ENCODE data around the gene CUEDC1.
A peak's percentile ranks its signal among the peaks of the same experiment; 100 is the strongest.

The CUEDC1 gene

GRCh38 chr17:57874058-57874419 is 81.2 kb downstream of the CUEDC1 start:
- no peak for DNase-seq

GRCh38 chr17:57873261-57874057 is 81.8 kb downstream of the CUEDC1 start:
- no peak for DNase-seq

GRCh38 chr17:57872536-57872935 is 82.7 kb downstream of the CUEDC1 start:
- DNase-seq = no peak

- no peak for DNase-seq
These were observed 83.3 kb downstream of the CUEDC1 start for GRCh38 chr17:57871863-57872262.

- no peak for DNase-seq
These were observed 84.1 kb downstream of the CUEDC1 start for GRCh38 chr17:57871155-57871554.

GRCh38 chr17:57870283-57870635 is 85.0 kb downstream of the CUEDC1 start:
- no peak for DNase-seq

GRCh38 chr17:57869617-57870282 is 85.5 kb downstream of the CUEDC1 start:
- peak; percentile 2 for DNase-seq

- DNase-seq = peak; percentile 26
These were observed 86.1 kb downstream of the CUEDC1 start for GRCh38 chr17:57868910-57869616.

- peak; percentile 77 for DNase-seq
These were observed 87.0 kb downstream of the CUEDC1 start for GRCh38 chr17:57868007-57868909.

- DNase-seq = peak; percentile 3
These were observed 88.1 kb downstream of the CUEDC1 start for GRCh38 chr17:57867126-57867525.

GRCh38 chr17:57866723-57867122 is 88.5 kb downstream of the CUEDC1 start:
- no peak for DNase-seq

- DNase-seq = peak; percentile 1
These were observed 88.9 kb downstream of the CUEDC1 start for GRCh38 chr17:57866319-57866718.

- DNase-seq = no peak
These were observed 90.9 kb downstream of the CUEDC1 start for GRCh38 chr17:57864273-57864672.

- no peak for DNase-seq
These were observed 92.2 kb downstream of the CUEDC1 start for GRCh38 chr17:57862694-57863667.

GRCh38 chr17:57861790-57862693 is 93.2 kb downstream of the CUEDC1 start:
- no peak for DNase-seq

- no peak for DNase-seq
These were observed 94.0 kb downstream of the CUEDC1 start for GRCh38 chr17:57861000-57861789.

GRCh38 chr17:57860414-57860999 is 94.7 kb downstream of the CUEDC1 start:
- no peak for DNase-seq

GRCh38 chr17:57859601-57860413 is 95.4 kb downstream of the CUEDC1 start:
- no peak for DNase-seq

Data from 8988T (cell line).